Colonic mucosa (tissue), 4 donors: ENCODE measurements around the gene EPS8L2. TPM values are rescaled to one million over a fixed set of nuclear protein-coding genes. Genes with fewer than 3 reads are reported as not detected.
A peak's percentile ranks its signal among the peaks of the same experiment; 100 is the strongest.

Experiments used
- DNase-seq: peaks from one replicate; pipeline ENCODE4 v3.0.0-alpha.2; 2020
- H3K27ac ChIP-seq: fragments of 200-600 bp; one replicate; pipeline ENCODE4 v1.8.0; 2021
- H3K27me3 ChIP-seq: fragments of 200-600 bp; one replicate; pipeline ENCODE4 v1.8.0; 2021
- H3K36me3 ChIP-seq: fragments of 200-600 bp; one replicate; pipeline ENCODE4 v1.8.0; 2021
- H3K4me1 ChIP-seq: fragments of 200-600 bp; one replicate; pipeline ENCODE4 v1.8.0; 2021; ENCODE audit warnings: mild to moderate bottlenecking
- H3K4me3 ChIP-seq: fragments of 200-600 bp; one replicate; pipeline ENCODE4 v1.8.0; 2021
- H3K9ac ChIP-seq, 2 donors: one replicate each; pipeline ENCODE4 v1.7.0; 2013; ENCODE audit warnings: control low read depth in 2 of 2, low read depth in 2 of 2, low read length in 2 of 2
- H3K9me3 ChIP-seq: fragments of 200-600 bp; one replicate; pipeline ENCODE4 v1.8.0; 2021
- intact Hi-C: fragments of 100-400 bp; cut with DNase I; formaldehyde crosslinking; loops from one replicate; pipeline ENCODE4 v1.14.1; 2022
- total RNA-seq, 2 donors: library from RNA; stranded (reverse); fragmentation: NEBNext Ultra II Directional in 1 of 2; extraction: Animal tissue kit (Norgen Biotek cat#: 25700) in 1 of 2; gene quantifications; one replicate each; pipeline ENCODE4 v1.2.1, GENCODE V29; 2021
- TF ChIP-seq, protein P1 (sequence below): fragments of 200-600 bp; IDR thresholded peaks from one replicate; pipeline ENCODE4 v1.8.0; 2022; ENCODE audit warnings: antibody characterized with exemption, mild to moderate bottlenecking
- donor health status: healthy.
- donor health status: DM: no; HTN: no; CAD: no.
- donor health status: DM: no; HTN: no; CAD: no.

The EPS8L2 gene
- total RNA-seq, 2 donors from 2014 or later, result 192 to 254 TPM

DNA sequence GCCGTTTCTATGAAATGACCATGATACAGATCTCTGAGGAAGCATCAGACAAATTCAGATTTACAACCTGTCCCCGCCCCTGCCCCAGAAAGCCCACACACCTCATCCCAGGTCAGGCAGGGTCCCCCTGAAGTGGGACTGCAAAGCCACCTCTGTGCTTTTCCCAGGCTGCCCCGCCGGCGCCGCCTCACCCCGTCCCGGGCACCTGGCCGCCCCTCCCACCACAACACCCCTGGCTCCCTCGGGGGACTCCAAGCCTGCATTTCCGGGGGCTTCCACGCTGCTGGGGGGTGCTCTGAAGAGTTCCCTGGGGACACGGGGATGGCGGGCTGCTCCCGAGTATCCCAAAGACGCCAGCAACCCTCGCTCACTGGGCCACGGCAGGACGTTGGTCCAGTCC, 45.8 kb upstream of the EPS8L2 start:
- H3K9me3 ChIP-seq, result no peaks in the 10 kb centered on the region
- no peak overlapping the region for H3K27ac ChIP-seq
- no peak overlapping the region for H3K4me3 ChIP-seq
- TF ChIP-seq, protein P1, sequence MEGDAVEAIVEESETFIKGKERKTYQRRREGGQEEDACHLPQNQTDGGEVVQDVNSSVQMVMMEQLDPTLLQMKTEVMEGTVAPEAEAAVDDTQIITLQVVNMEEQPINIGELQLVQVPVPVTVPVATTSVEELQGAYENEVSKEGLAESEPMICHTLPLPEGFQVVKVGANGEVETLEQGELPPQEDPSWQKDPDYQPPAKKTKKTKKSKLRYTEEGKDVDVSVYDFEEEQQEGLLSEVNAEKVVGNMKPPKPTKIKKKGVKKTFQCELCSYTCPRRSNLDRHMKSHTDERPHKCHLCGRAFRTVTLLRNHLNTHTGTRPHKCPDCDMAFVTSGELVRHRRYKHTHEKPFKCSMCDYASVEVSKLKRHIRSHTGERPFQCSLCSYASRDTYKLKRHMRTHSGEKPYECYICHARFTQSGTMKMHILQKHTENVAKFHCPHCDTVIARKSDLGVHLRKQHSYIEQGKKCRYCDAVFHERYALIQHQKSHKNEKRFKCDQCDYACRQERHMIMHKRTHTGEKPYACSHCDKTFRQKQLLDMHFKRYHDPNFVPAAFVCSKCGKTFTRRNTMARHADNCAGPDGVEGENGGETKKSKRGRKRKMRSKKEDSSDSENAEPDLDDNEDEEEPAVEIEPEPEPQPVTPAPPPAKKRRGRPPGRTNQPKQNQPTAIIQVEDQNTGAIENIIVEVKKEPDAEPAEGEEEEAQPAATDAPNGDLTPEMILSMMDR, result no peak
- H3K9ac ChIP-seq, result no peak overlapping the region
- H3K36me3 ChIP-seq, result peaks cover 6% of the 10 kb centered on the region
- peaks cover 5% of the 10 kb centered on the region for H3K4me1 ChIP-seq
- intact Hi-C loops, result loop anchor here (5.0 kb wide), 1 partner anchor 67 kb away; no protein-coding TSS in a partner anchor
- no peak for DNase-seq
- no peaks in the 10 kb centered on the region for H3K27me3 ChIP-seq

DNA sequence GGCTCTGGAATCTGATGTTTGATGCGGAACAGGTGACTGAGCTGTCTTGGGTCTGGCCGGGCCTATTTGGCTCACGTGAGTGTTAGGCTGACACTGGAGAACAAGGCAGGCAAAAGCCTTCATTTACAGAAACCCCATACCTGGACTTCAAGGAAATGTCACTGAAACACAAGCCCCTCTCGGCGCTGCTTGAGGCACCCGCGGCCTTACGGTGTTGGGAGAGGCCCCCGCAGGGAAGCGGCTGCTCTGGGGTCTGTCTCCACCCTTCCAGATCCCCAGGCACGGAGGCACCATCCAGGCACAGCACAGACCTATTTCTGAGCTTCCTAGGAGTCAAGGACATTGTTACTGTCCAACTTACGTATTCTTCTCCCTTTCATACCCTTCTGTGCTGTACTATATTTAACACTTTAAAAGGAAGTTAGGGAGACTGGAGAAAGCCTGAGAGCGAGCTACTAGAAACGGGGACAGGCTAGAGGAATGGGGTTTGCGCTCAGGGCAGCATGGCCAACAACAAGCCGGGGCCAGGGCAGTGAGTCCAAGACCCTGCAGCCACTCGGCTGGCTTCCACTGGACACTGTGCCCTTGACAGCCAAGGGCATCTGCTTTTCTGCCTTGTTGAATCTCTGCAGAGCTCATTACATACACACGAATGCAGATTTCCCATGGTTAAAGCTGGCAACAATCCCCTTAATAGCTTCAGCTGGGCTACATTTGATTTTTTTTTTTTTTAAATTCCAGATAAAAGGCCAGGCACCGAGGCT, 45.2 kb upstream of the EPS8L2 start:
- TF ChIP-seq, protein P1, result no peak
- Histone ChIP-seq H3K9me3 (no peaks in the 10 kb centered on the region), H3K4me3 (no peak overlapping the region), H3K4me1 (no peaks in the 10 kb centered on the region), H3K27me3 (no peaks in the 10 kb centered on the region), H3K36me3 (peaks cover 6% of the 10 kb centered on the region), H3K27ac (no peak overlapping the region), H3K9ac (no peak overlapping the region)
- DNase-seq, result no peak
- intact Hi-C loops, result loop anchor here (5.0 kb wide), 1 partner anchor 66 kb away; no protein-coding TSS in a partner anchor

GRCh38 chr11:662689-663274, 43.2 kb upstream of the EPS8L2 start:
- Histone ChIP-seq H3K9ac (no peak overlapping the region), H3K4me3 (no peak overlapping the region), H3K4me1 (no peaks in the 10 kb centered on the region), H3K27me3 (no peaks in the 10 kb centered on the region), H3K9me3 (no peaks in the 10 kb centered on the region), H3K36me3 (peaks cover 6% of the 10 kb centered on the region), H3K27ac (no peak overlapping the region)
- intact Hi-C loops, result loop anchor here (5.0 kb wide), 1 partner anchor 65 kb away; no protein-coding TSS in a partner anchor
- DNase-seq, result peak; percentile 73
- TF ChIP-seq, protein P1, result peak; percentile 73

DNA sequence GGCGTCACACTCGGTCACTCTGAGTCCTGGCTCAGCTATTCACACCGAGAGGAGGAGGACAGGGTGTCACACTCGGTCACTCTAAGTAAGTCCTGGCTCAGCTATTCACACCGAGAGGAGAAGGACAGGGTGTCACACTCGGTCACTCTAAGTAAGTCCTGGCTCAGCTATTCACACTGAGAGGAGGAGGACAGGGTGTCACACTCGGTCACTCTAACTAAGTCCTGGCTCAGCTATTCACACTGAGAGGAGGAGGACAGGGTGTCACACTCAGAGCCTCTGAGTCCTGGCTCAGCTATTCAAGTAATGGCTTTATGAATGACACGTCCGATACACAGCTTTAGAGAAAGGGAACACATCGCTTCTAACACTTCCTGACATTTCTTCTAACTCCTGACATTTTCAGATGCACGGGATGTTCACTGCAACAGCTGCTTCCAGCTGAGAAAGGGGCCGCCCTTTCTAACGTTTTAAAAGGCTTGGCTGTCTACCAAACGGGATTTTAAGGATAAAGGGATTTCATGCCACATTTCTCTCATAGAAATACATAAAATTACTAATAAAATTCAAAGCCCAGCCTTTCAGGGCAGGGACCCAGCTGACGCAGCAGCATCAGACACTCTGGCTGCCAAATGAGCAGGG, 40.8 kb upstream of the EPS8L2 start:
- intact Hi-C loops, result no loop called here
- no peak for DNase-seq
- Histone ChIP-seq H3K9ac (no peak overlapping the region), H3K9me3 (no peaks in the 10 kb centered on the region), H3K27ac (peak overlapping the region; percentile 44), H3K27me3 (no peaks in the 10 kb centered on the region), H3K4me3 (no peak overlapping the region), H3K36me3 (no peaks in the 10 kb centered on the region), H3K4me1 (no peaks in the 10 kb centered on the region)
- TF ChIP-seq, protein P1, result no peak

DNA sequence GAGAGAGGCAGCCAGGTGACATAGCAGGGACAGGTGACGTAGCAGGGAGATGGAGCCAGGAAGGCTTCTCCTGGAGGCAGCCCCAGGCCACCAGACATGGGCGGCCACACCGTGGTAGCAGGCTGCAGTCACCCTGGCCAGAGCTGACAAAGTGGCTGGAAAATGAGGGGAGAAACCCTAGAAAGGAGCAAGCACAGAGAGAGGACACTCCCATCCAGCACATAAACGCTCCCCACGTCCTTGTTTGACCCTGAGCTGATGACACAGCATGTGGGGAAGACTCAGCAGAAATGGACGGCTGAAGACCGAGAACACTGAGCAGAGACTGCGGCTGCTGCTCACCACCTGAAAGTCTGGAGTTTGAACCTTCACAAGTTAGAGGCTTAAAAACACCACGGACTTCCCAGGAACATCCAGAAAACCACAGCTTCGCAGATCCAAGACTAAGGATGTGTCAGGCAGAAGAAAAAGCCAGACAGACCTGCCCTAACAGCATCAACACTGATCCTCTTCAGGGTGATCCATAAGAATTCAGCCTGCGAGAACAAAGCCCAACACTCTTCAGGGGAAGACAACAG, 40.2 kb upstream of the EPS8L2 start:
- peak overlapping the region; percentile 44 for H3K27ac ChIP-seq
- H3K36me3 ChIP-seq, result no peaks in the 10 kb centered on the region
- intact Hi-C loops, result no loop called here

More for the DNA sequence above, 40.2 kb upstream of the EPS8L2 start:
- Histone ChIP-seq H3K4me1 (no peaks in the 10 kb centered on the region), H3K9ac (no peak overlapping the region), H3K27me3 (no peaks in the 10 kb centered on the region), H3K9me3 (no peaks in the 10 kb centered on the region), H3K4me3 (no peak overlapping the region)
- TF ChIP-seq, protein P1, result no peak
- no peak for DNase-seq
